ENCODE results near the gene LAMB4. TPM values are rescaled to one million over a fixed set of nuclear protein-coding genes. Genes with fewer than 3 reads are reported as not detected.

LAMB4 gene
- polyA plus RNA-seq, 1 of the 3 experiments (the other 2 are of a cell fraction) = 0.36 TPM

DNA sequence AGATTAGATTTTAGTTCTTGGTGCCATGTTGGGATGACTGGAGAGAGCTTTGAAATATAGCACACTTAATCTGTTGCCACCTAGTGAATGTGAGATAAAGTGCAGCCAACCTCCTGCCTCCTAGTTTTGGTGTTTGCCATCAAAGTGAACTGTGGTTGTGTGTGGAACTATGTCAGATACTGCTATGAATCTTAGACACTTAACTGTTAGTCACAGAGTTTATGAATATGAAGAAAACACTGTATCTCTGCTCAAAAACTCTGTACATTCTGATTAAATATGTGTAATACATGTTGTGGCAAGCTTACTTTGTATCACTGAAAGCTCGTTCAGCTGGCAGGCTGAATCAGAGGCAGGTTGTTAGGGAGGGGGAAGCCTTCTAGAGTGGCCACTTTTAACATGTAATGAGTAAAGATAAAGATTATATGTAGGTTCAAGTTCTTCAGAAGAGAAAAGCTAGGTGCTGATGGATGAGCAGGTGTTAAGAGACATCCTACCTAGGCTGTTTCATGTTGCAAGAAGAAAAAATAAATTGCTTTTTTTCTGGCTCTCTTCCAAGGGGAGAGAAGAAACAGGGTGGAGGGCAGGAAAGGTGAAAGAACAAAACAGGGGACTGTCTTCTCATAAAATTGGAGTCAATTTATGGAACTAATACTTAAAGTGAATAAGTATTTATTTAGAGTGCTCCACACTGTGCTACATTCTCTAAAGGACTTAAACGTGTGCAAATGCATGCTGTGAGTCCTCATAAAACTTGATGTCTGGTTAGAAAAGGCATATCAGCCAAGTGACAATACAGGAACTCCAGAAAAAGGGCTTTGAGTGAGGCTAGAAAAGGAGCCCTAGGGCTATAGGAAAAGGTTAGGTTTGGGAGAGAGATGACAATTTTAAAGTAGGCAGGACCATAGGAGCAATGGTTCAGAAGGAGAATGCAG lies 113.1 kb downstream of the LAMB4 start (continued):
- TF ChIP-seq, protein P1, sequence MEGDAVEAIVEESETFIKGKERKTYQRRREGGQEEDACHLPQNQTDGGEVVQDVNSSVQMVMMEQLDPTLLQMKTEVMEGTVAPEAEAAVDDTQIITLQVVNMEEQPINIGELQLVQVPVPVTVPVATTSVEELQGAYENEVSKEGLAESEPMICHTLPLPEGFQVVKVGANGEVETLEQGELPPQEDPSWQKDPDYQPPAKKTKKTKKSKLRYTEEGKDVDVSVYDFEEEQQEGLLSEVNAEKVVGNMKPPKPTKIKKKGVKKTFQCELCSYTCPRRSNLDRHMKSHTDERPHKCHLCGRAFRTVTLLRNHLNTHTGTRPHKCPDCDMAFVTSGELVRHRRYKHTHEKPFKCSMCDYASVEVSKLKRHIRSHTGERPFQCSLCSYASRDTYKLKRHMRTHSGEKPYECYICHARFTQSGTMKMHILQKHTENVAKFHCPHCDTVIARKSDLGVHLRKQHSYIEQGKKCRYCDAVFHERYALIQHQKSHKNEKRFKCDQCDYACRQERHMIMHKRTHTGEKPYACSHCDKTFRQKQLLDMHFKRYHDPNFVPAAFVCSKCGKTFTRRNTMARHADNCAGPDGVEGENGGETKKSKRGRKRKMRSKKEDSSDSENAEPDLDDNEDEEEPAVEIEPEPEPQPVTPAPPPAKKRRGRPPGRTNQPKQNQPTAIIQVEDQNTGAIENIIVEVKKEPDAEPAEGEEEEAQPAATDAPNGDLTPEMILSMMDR (IDR thresholded peaks at IDR 0.05) = peak; percentile 73
- TF ChIP-seq YY1 (IDR thresholded peaks at IDR 0.05; ENCODE audit: low read depth) (no peak; the same call in 1 of the 2 replicates), RCOR1 (IDR thresholded peaks at IDR 0.05; ENCODE audit: low read length) (no peak), RXRA (IDR thresholded peaks at IDR 0.05; ENCODE audit: borderline replicate concordance, low read depth) (no peak), FOXJ3 (CRISPR knock-in tag; IDR thresholded peaks at IDR 0.05) (no peak), MEF2A (IDR thresholded peaks at IDR 0.05; ENCODE audit: borderline replicate concordance, low read depth) (no peak), TAF1 (IDR thresholded peaks at IDR 0.05; ENCODE audit: borderline replicate concordance, low read depth, low read length) (no peak), FOXM1 (IDR thresholded peaks at IDR 0.05; ENCODE audit: low read depth) (no peak), USF2 (IDR thresholded peaks at IDR 0.05; ENCODE audit: borderline replicate concordance, low read depth, low read length) (no peak), SMC3 (IDR thresholded peaks at IDR 0.05; ENCODE audit: low read depth, low read length) (peak; percentile 55), NRF1 (IDR thresholded peaks at IDR 0.05; ENCODE audit: low read depth, low read length) (no peak), CHD2 (IDR thresholded peaks at IDR 0.05; ENCODE audit: low read length, partially characterized antibody) (no peak), MXI1 (IDR thresholded peaks at IDR 0.05; ENCODE audit: low read depth, low read length) (no peak), GATA2 (CRISPR knock-in tag; IDR thresholded peaks at IDR 0.05) (no peak), EZH2phosphoT487 (IDR thresholded peaks at IDR 0.05; ENCODE audit: borderline replicate concordance, low read depth) (no peak), RAD21 (IDR thresholded peaks at IDR 0.05; ENCODE audit: low read length) (peak; percentile 75)
- TF ChIP-seq, protein P2, sequence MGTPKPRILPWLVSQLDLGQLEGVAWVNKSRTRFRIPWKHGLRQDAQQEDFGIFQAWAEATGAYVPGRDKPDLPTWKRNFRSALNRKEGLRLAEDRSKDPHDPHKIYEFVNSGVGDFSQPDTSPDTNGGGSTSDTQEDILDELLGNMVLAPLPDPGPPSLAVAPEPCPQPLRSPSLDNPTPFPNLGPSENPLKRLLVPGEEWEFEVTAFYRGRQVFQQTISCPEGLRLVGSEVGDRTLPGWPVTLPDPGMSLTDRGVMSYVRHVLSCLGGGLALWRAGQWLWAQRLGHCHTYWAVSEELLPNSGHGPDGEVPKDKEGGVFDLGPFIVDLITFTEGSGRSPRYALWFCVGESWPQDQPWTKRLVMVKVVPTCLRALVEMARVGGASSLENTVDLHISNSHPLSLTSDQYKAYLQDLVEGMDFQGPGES (IDR thresholded peaks at IDR 0.05; ENCODE audit: low read depth, low read length) = no peak
- TF ChIP-seq, protein P3, sequence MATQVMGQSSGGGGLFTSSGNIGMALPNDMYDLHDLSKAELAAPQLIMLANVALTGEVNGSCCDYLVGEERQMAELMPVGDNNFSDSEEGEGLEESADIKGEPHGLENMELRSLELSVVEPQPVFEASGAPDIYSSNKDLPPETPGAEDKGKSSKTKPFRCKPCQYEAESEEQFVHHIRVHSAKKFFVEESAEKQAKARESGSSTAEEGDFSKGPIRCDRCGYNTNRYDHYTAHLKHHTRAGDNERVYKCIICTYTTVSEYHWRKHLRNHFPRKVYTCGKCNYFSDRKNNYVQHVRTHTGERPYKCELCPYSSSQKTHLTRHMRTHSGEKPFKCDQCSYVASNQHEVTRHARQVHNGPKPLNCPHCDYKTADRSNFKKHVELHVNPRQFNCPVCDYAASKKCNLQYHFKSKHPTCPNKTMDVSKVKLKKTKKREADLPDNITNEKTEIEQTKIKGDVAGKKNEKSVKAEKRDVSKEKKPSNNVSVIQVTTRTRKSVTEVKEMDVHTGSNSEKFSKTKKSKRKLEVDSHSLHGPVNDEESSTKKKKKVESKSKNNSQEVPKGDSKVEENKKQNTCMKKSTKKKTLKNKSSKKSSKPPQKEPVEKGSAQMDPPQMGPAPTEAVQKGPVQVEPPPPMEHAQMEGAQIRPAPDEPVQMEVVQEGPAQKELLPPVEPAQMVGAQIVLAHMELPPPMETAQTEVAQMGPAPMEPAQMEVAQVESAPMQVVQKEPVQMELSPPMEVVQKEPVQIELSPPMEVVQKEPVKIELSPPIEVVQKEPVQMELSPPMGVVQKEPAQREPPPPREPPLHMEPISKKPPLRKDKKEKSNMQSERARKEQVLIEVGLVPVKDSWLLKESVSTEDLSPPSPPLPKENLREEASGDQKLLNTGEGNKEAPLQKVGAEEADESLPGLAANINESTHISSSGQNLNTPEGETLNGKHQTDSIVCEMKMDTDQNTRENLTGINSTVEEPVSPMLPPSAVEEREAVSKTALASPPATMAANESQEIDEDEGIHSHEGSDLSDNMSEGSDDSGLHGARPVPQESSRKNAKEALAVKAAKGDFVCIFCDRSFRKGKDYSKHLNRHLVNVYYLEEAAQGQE (IDR thresholded peaks at IDR 0.05; ENCODE audit: low read depth, low read length) = no peak
